ENCODE results near the gene PEX10.
A peak's percentile ranks its signal among the peaks of the same experiment; 100 is the strongest.

Gene PEX10

GRCh38 chr1:2412395-2412772 lies at the start of gene PEX10:
PEX10 (minus strand) TSS chr1:2412564; CDS start chr1:2412502, 62 bp downstream.
- TF ChIP-seq FOXM1 (IDR thresholded peaks at IDR 0.05; ENCODE audit: borderline replicate concordance, low read depth), result no peak
- peak; percentile 76 for TF ChIP-seq EGR1 (IDR thresholded peaks at IDR 0.05)
- TF ChIP-seq YY1 (IDR thresholded peaks at IDR 0.05; ENCODE audit: low read depth), result 0 out of 2 replicates have a peak, but pooled peaks have one; percentile 50
- no peak for TF ChIP-seq CEBPB (IDR thresholded peaks at IDR 0.05)
- no peak for TF ChIP-seq TEAD4 (IDR thresholded peaks at IDR 0.05)
- no peak for TF ChIP-seq TCF12 (IDR thresholded peaks at IDR 0.05; ENCODE audit: low read depth)
- TF ChIP-seq REST (IDR thresholded peaks at IDR 0.05; ENCODE audit: low read depth), result no peak
- peak; percentile 98 for TF ChIP-seq CREB1 (IDR thresholded peaks at IDR 0.05; ENCODE audit: low read depth)
- TF ChIP-seq MAX (IDR thresholded peaks at IDR 0.05), result peak; percentile 3; the same call in 1 of the 2 replicates
- peak; percentile 15; the same call in 1 of the 2 replicates for TF ChIP-seq ZBTB7A (IDR thresholded peaks at IDR 0.05; ENCODE audit: low read depth)

- no peak for TF ChIP-seq CREB1 (IDR thresholded peaks at IDR 0.05; ENCODE audit: low read depth)
- TF ChIP-seq EP300 (IDR thresholded peaks at IDR 0.05; ENCODE audit: borderline replicate concordance), result no peak
- TF ChIP-seq TCF12 (IDR thresholded peaks at IDR 0.05; ENCODE audit: low read depth), result no peak
- no peak for TF ChIP-seq ZBTB7A (IDR thresholded peaks at IDR 0.05; ENCODE audit: low read depth)
- no peak for TF ChIP-seq TEAD4 (IDR thresholded peaks at IDR 0.05)
- no peak for TF ChIP-seq YY1 (IDR thresholded peaks at IDR 0.05; ENCODE audit: low read depth)
- TF ChIP-seq USF1 (IDR thresholded peaks at IDR 0.05), result no peak
- TF ChIP-seq EGR1 (IDR thresholded peaks at IDR 0.05), result no peak
- no peak for TF ChIP-seq CEBPB (IDR thresholded peaks at IDR 0.05)
- no peak for TF ChIP-seq FOXM1 (IDR thresholded peaks at IDR 0.05; ENCODE audit: borderline replicate concordance, low read depth)
- TF ChIP-seq RAD21 (IDR thresholded peaks at IDR 0.05; ENCODE audit: low read depth), result no peak
- TF ChIP-seq NFIC (IDR thresholded peaks at IDR 0.05), result no peak
- no peak for TF ChIP-seq TAF1 (IDR thresholded peaks at IDR 0.05; ENCODE audit: low read depth)
Observed at GRCh38 chr1:2460996-2461751, 48.8 kb upstream of the PEX10 start.

- TF ChIP-seq MAX (IDR thresholded peaks at IDR 0.05) (no peak), FOXM1 (IDR thresholded peaks at IDR 0.05; ENCODE audit: borderline replicate concordance, low read depth) (no peak), TAF1 (IDR thresholded peaks at IDR 0.05; ENCODE audit: low read depth) (no peak), CEBPB (IDR thresholded peaks at IDR 0.05) (no peak), REST (IDR thresholded peaks at IDR 0.05; ENCODE audit: low read depth) (no peak), EGR1 (IDR thresholded peaks at IDR 0.05) (no peak), YY1 (IDR thresholded peaks at IDR 0.05; ENCODE audit: low read depth) (no peak)
Observed at GRCh38 chr1:2460203-2460602, 47.8 kb upstream of the PEX10 start.

- TF ChIP-seq ZBTB7A (IDR thresholded peaks at IDR 0.05; ENCODE audit: low read depth), result 0 out of 2 replicates have a peak, but pooled peaks have one; percentile 45
- TF ChIP-seq NFIC (IDR thresholded peaks at IDR 0.05), result peak; percentile 45; the same call in 1 of the 2 replicates
- TF ChIP-seq FOXM1 (IDR thresholded peaks at IDR 0.05; ENCODE audit: borderline replicate concordance, low read depth), result no peak
- no peak for TF ChIP-seq EP300 (IDR thresholded peaks at IDR 0.05; ENCODE audit: borderline replicate concordance)
- TF ChIP-seq TEAD4 (IDR thresholded peaks at IDR 0.05), result no peak
- TF ChIP-seq RAD21 (IDR thresholded peaks at IDR 0.05; ENCODE audit: low read depth), result peak; percentile 49; the same call in 1 of the 2 replicates
- no peak for TF ChIP-seq EGR1 (IDR thresholded peaks at IDR 0.05)
- peak; percentile 83 for TF ChIP-seq REST (IDR thresholded peaks at IDR 0.05; ENCODE audit: low read depth)
Observed at GRCh38 chr1:2459757-2460156, 47.4 kb upstream of the PEX10 start.

Data from Ishikawa (cell line).